ENCODE data around the gene PIMREG.

- TF ChIP-seq POLR2A (IDR thresholded peaks at IDR 0.05) (no peak), CTCF (IDR thresholded peaks at IDR 0.05) (no peak)
Observed at GRCh38 chr17:6453279-6454024, 9.2 kb downstream of the PIMREG start.
